Kidney tubule cell (primary cell): ENCODE measurements around the gene RPP38.

Source experiments
- DNase-seq: peaks from one replicate; pipeline ENCODE4 v3.0.0-alpha.2; 2018; ENCODE audit warnings: low spot score

RPP38 gene, protein sequence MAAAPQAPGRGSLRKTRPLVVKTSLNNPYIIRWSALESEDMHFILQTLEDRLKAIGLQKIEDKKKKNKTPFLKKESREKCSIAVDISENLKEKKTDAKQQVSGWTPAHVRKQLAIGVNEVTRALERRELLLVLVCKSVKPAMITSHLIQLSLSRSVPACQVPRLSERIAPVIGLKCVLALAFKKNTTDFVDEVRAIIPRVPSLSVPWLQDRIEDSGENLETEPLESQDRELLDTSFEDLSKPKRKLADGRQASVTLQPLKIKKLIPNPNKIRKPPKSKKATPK

DNA sequence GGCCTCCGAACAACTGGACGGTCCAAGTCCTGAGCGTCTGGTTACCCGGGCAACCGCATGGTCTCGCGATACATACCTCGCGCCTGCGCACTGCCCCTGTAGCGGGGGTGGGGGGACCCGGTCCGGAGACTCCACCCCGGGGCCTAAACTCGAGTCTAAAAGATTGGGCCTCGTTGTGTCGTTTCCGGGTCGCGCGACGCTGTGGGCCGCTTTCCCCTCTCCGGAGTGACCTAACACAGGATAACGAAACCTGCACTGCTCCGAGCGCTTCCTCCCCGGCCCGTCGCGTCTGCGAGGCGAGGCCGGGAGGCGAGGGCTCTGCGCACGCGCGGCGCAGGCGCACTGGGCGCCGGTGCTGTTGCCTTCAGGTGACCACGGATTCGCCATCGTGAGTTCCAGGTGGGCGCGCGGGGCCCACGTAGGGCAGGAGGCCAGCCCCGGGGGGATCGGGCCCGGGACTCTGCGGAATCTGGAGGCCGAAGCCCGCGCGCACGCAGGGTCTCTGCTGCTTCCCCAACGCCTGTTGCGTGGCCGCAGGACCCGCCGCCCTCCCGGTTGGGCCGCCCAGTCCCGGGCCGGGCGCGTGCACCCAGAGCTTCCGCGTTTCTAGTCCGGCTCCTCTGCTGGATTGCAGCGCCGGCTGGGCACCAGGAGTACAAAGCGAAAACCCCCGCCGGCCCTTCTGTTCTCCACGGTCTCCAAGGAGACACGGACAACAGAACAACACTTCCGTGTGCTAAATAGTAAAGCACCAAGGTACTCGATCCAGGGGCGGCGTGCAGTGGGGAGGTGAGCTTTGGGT lies at the start of gene RPP38:
RPP38 (plus strand) TSS at position 345 of the 802 bp plus-strand sequence. CDS start 5,960 bp downstream, outside the sequence.
- DNase-seq = peak; percentile 96

DNA sequence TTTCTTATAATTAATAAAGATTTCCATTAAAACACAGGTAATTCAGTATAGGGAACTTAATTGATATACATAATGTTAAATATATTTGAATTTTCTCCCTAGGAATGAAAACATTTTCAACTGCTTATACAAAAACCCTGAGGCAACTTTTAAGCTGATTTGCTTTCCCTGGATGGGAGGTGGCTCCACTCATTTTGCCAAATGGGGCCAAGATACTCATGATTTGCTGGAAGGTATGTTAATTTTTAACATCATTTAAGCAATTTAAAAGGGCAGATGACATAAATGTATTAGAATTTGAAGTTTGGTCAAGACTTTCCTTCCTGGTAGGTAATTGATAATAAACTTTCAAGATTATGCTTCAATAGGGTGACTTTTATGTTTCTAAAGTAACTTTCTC lies 47.6 kb upstream of the RPP38 start:
- peak; percentile 6 for DNase-seq

DNA sequence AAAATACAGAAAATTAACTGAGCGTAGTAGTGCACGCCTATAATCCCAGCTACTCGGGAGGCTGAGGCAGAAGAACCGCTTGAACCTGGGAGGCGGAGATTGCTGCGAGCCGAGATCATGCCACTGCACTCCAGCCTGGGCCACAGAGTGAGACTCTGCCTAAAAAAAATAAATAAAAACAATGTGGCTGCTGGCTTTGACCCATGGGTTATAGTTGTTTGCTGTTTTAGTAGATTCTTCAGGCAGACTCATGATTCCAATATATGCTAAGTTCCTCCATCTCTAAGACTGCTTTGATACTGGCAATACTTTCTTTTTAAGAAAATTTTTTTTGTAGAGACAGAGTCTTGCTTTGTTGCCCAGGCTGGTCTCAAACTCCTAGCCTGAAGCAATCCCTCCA lies 45.0 kb upstream of the RPP38 start:
- DNase-seq = no peak

DNA sequence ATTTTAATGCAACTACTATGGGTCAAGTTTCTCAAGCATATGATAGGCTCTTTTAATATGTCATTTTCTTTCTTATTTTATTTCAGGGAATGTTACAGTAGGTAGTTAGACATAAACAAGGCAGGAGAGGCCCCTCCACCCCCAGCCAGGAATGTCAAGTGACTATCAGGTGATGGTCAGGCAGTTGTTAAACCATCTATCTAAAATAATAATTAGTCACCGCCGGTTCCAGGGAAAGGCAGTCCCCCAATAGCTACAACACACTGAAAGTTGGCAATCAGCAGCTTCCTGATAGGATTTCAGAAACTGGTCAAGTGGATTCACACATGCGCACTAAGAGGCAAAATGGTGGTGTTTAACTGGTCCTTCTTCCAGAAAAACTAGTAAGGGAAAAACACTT lies 44.1 kb upstream of the RPP38 start:
- peak; percentile 6 for DNase-seq

- no peak for DNase-seq
Measured at GRCh38 chr10:15058689-15059088, 38.5 kb upstream of the RPP38 start.

- DNase-seq = no peak
Measured at GRCh38 chr10:15059914-15060313, 37.2 kb upstream of the RPP38 start.

GRCh38 chr10:15060638-15061037 lies 36.5 kb upstream of the RPP38 start:
- no peak for DNase-seq

- no peak for DNase-seq
Measured at GRCh38 chr10:15067154-15067553, 30.0 kb upstream of the RPP38 start.

DNA sequence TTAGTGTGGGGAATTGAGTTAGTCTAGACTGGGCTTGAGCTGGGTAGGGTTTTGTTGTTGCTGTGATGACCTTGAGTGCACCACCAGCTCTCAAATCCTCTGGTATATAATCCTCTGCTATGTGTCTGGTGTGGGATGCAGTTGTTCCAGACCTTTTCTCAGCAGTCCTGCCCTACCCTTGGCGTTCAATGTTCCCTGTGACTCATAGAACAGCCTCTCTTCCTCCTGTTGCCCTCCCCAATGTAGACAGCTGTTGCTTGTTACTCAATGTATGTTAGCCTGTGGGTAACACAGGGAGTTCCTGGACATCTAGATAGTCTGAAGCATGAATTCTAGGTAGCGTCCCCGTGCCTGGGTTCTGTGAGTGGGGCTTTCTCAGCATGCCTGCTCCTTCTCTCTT lies 28.4 kb upstream of the RPP38 start:
- DNase-seq = no peak

- DNase-seq = no peak
Measured at GRCh38 chr10:15069230-15069629, 27.9 kb upstream of the RPP38 start.

DNA sequence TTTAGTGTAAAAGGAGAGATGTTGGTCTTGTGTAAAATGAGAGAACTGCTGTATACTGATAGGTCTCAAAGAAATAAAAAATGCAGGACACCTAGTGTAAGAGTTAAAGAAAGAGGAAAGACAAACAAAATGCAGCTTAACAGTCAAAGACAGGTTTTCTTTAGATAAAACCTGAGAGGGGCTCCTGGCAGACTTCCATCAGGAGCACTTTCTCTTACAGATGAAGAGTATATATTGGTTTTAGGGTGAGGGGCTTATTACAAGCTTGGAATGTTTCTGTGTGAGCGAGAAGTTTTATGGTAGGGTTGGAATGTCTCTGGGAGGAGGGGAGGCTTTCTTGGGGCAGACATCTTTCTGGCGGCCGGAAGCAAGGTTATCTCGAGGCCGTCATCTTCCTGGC lies 24.8 kb upstream of the RPP38 start:
- DNase-seq = no peak

- no peak for DNase-seq
Measured at GRCh38 chr10:15075421-15075820, 21.7 kb upstream of the RPP38 start.

DNA sequence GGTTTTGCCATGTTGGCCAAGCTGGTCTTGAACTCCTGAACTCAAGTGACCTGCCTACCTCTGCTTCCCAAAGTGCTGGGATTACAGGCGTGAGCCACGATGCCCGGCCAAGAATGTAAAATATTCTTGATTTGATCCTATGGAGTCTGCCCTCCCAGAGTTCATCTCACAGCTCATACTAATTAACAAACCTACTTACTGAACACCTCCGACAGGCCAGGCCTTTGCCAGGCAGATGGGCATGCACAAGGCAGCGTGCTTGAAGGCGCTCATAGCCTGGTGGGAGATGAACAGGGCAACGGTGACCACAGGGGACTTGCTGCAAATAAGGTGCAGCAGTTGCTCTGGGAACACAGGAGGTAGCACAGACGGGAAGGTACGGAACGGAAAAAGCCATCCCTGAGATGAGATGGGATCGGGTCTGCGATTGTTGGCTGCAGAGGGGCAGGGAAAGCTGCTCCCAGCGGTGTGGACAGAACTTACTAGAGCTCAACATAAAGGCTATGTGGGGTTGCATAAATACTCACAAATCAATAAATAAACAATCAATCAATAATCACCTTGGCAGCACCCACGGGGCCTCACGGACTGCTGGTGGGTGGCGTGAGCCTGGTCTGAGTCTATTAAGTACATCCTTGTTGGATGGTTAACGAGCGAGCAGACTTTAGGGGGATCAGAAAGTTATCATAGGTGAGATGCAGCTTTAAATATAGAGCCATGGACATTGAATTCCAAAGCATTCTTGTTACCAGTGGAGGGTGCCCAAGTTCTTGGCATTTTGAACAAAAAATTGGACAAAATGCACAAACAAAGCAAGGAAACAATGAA lies 13.3 kb upstream of the RPP38 start:
- DNase-seq = no peak

GRCh38 chr10:15084502-15084922 lies 12.6 kb upstream of the RPP38 start:
- DNase-seq = peak; percentile 98

GRCh38 chr10:15088428-15089261 lies 8.5 kb upstream of the RPP38 start, which contains the start of gene ACBD7:
ACBD7 (minus strand) TSS chr10:15088776; CDS start chr10:15088728, 48 bp downstream.
- peak; percentile 88 for DNase-seq

GRCh38 chr10:15091418-15091817 lies 5.7 kb upstream of the RPP38 start:
- no peak for DNase-seq

- no peak for DNase-seq
Measured at GRCh38 chr10:15092855-15093408, 4.2 kb upstream of the RPP38 start.

GRCh38 chr10:15096661-15097010 lies 519 bp upstream of the RPP38 start:
- DNase-seq = no peak

DNA sequence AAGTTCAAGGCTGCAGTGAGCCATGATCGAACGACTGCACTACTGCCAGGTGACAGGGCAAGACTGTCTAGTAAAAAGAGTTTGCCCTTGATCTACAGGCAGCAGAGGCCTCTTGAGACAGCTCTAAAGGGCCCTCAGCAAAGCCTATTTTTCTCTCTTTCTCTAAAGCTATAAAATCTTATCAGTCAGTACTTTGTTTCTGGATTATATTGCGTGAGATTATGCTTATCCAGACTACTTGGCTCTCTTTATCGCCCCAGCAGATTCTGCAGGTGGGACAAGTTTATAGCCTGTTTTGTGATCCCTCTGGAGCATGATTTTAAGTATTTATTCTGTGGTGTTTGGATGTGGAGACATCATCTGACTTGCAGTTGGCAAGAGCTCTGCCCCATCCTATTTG lies 2.7 kb downstream of the RPP38 start:
- DNase-seq = no peak

GRCh38 chr10:15103513-15103912 lies 6.4 kb downstream of the RPP38 start:
- DNase-seq = no peak

DNA sequence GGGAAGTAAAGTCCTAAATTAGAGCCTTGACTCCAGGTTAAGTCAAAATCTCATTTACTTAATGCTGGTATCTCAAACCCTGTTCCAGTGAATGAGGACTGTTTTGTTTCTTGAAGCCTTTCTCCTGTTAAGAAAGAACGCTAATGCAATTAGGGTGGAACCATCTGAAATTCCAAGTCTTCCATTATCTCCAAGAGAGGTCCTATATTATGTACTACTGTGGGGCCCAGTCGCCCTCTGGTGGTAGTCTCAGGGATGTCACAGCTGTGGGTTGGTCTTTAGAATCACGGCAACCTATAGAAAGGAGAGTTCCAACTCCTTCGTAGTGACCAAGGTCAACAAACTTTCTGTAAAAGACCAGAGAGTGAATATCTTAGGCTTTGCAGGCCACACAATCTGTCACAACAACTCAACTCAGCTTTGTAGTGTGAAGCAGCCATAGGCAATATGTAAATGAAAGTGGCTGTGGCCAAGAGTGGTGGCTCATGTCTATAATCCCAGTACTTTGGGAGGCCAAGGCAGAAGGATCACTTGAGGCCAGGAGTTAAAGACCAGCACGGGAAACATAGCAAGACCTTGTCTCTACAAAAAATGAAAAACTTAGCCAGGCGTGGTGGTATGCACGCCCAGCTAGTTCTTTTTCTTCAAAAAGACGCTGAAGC lies 9.3 kb downstream of the RPP38 start:
- peak; percentile 71 for DNase-seq
